ENCODE measurements around the gene HSPA8.

DNA sequence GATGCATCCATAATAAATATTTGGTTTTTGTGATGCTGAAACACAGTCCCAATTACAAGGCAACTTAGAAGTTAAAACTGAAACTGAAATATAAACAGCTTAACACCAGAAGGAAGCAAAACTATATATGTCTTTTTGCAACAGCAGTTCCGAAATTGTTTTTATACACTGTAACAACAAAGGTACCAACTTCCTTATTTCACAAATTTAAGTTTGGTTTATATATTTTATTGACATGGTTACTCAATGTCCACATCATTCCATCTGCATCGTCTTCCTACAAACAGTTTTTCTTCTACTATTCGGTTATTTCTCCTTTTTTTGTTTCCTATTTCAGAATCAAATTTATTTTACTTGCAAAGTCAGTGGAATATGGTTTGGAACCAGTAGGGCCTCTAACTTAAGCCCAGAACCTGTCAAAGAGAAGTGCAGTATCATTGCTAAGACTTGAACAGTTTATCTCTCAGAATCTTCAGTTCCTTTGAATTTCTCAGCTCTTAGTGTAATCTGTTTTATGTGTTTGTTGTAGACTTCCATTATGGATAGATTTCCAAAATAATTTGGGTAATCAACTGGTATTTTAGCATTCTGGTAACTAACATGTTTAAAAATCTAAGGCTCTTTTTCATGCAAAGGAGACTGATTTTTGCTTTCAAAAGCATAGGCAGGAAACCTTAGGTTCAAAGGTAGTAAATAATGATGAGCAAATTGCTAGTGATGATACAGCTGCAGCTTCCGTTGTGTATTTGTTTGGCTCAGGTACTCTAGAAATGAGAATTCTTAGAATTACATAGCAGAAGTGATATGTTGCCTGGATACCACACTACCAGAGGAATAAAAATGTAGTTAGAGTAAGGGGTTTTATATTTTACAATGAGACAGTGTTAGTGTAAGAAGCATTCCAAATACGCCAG, 8.2 kb upstream of the HSPA8 start:
- no peak for TF ChIP-seq CTCF (IDR thresholded peaks at IDR 0.05)
- no peak for TF ChIP-seq POLR2AphosphoS5 (IDR thresholded peaks at IDR 0.05)
